CD1c-positive myeloid dendritic cell (primary cell): ENCODE measurements around the gene ANKRD13D.

Experiments
- DNase-seq: peaks from one replicate; pipeline ENCODE4 v3.0.0-alpha.2; 2016; ENCODE audit errors: extremely low spot score

Gene ANKRD13D

GRCh38 chr11:67285541-67286498 is 3.3 kb upstream of the ANKRD13D start:
- peak; percentile 41 for DNase-seq

GRCh38 chr11:67286621-67287333 is 2.3 kb upstream of the ANKRD13D start:
- peak; percentile 83 for DNase-seq

GRCh38 chr11:67287355-67288197 is 1.5 kb upstream of the ANKRD13D start:
- DNase-seq, result no peak

GRCh38 chr11:67288198-67288451 is 978 bp upstream of the ANKRD13D start:
- DNase-seq, result no peak

- DNase-seq, result peak; percentile 97
Measured at GRCh38 chr11:67288452-67289225, 464 bp upstream of the ANKRD13D start.

- DNase-seq, result peak; percentile 49
Measured at GRCh38 chr11:67289651-67290479, 762 bp downstream of the ANKRD13D start.

- DNase-seq, result no peak
Measured at GRCh38 chr11:67290801-67291200, 1.7 kb downstream of the ANKRD13D start.

- no peak for DNase-seq
Measured at GRCh38 chr11:67291481-67292381, 2.6 kb downstream of the ANKRD13D start.

- no peak for DNase-seq
Measured at GRCh38 chr11:67292671-67293070, 3.6 kb downstream of the ANKRD13D start.

GRCh38 chr11:67293090-67293489 is 4.0 kb downstream of the ANKRD13D start:
- DNase-seq, result peak; percentile 68

GRCh38 chr11:67295846-67296245 is 6.7 kb downstream of the ANKRD13D start:
- DNase-seq, result no peak

GRCh38 chr11:67298786-67299185 is 9.7 kb downstream of the ANKRD13D start:
- no peak for DNase-seq

- no peak for DNase-seq
Measured at GRCh38 chr11:67299471-67300191, 10.5 kb downstream of the ANKRD13D start.

GRCh38 chr11:67300256-67300755 is 11.2 kb downstream of the ANKRD13D start:
- DNase-seq, result no peak

GRCh38 chr11:67300756-67301312 is 11.7 kb downstream of the ANKRD13D start:
- no peak for DNase-seq

GRCh38 chr11:67301313-67301921 is 12.3 kb downstream of the ANKRD13D start:
- no peak for DNase-seq

GRCh38 chr11:67301951-67302516 is 12.9 kb downstream of the ANKRD13D start:
- DNase-seq, result peak; percentile 32
